Endothelial cell of umbilical vein (primary cell): Measurements from ENCODE around the gene ABTB2. TPM values are rescaled to one million over a fixed set of nuclear protein-coding genes. Genes with fewer than 3 reads are reported as not detected.

Experiments used
- BruUV-seq: library from RNA; stranded (reverse); fragments of 400-500 nt; replicated peaks from 2 replicates; lab custom pipeline; 2021; lab: Mats Ljungman, UMichigan
- CTCF ChIA-PET: fragments of 300-600, 350-600 bp; sonication (Branson Sonifier 250); formaldehyde crosslinking; loops from one replicate; lab custom pipeline; 2021; ENCODE audit warnings: antibody characterized with exemption, inconsistent platforms; lab: Charles Lee
- POLR2A ChIA-PET: fragments of 300-600, 350-600 bp; sonication (Branson Sonifier 250); formaldehyde crosslinking; loops from one replicate; lab custom pipeline; 2021; ENCODE audit warnings: antibody characterized with exemption, inconsistent platforms; lab: Charles Lee
- DNase-seq: peaks from one replicate; pipeline ENCODE4 v3.0.0-alpha.2; 2011; ENCODE audit warnings: low read depth, low spot score
- FAIRE-seq: peaks from 2 replicates; lab custom pipeline; 2011; peaks lifted over from hg19 to GRCh38; lab: Jason Lieb, UNC
- H2AFZ ChIP-seq: 2 replicates; pipeline ENCODE4 v1.6.0; 2012; ENCODE audit warnings: low read depth, low read length, control low read depth, inconsistent platforms
- H3K27ac ChIP-seq: 2 replicates; pipeline ENCODE4 v1.5.1; 2011; ENCODE audit warnings: low read depth, mild to moderate bottlenecking, control low read depth, low read length, moderate library complexity; ENCODE audit not compliant: insufficient read depth
- H3K27me3 ChIP-seq, 2 experiments: 2 replicates each; pipeline versions ENCODE4 v1.6.0 to v1.6.1; 2011; ENCODE audit warnings: low read length in 2 of 2, mixed read lengths in 1 of 2; ENCODE audit not compliant: control insufficient read depth in 2 of 2, insufficient read depth in 2 of 2
- H3K36me3 ChIP-seq, 2 experiments: 2 replicates in 1 of 2; 3 replicates in 1 of 2; pipeline ENCODE4 v1.5.1; 2011; ENCODE audit warnings: low read length in 2 of 2, mild to moderate bottlenecking in 1 of 2, moderate library complexity in 1 of 2; ENCODE audit not compliant: control insufficient read depth in 2 of 2, insufficient read depth in 2 of 2; ENCODE audit errors: extremely low read depth in 1 of 2
- H3K4me1 ChIP-seq: 3 replicates; pipeline ENCODE4 v1.5.1; 2011; ENCODE audit warnings: mild to moderate bottlenecking, low read length; ENCODE audit not compliant: control insufficient read depth, insufficient read depth; ENCODE audit errors: extremely low read depth
- H3K4me2 ChIP-seq: 2 replicates; pipeline ENCODE4 v1.6.1; 2011; ENCODE audit warnings: low read length, control low read depth, mixed read lengths; ENCODE audit not compliant: insufficient read depth
- H3K4me3 ChIP-seq, 3 experiments: fragments of 200-600 bp in 1 of 3; sonication (generic), shearing (Covaris generic) in 1 of 3; replicated peaks in 1 of 3; 2 replicates each; pipeline ENCODE4 v1.5.1; 2011 to 2016; ENCODE audit warnings: control low read depth in 3 of 3, low read length in 3 of 3, mild to moderate bottlenecking in 2 of 3, inconsistent platforms in 1 of 3, low read depth in 1 of 3, moderate library complexity in 1 of 3; ENCODE audit not compliant: insufficient read depth in 1 of 3
- H3K79me2 ChIP-seq: 2 replicates; pipeline ENCODE4 v1.6.0; 2012; ENCODE audit warnings: low read length, inconsistent platforms; ENCODE audit not compliant: control insufficient read depth, insufficient read depth
- H3K9ac ChIP-seq: replicated peaks from 2 replicates; pipeline ENCODE3; 2011; ENCODE audit warnings: low read length, control low read depth; ENCODE audit not compliant: insufficient read depth; ENCODE audit errors: extremely low read depth
- H3K9me1 ChIP-seq: replicated peaks from 3 replicates; pipeline ENCODE4 v1.6.0; 2011; ENCODE audit warnings: mild to moderate bottlenecking, low read length; ENCODE audit not compliant: control insufficient read depth, insufficient read depth; ENCODE audit errors: extremely low read depth
- H3K9me3 ChIP-seq: replicated peaks from 2 replicates; pipeline ENCODE4 v1.5.1; 2012; ENCODE audit warnings: low read length, inconsistent platforms; ENCODE audit not compliant: control insufficient read depth, insufficient read depth
- H4K20me1 ChIP-seq: replicated peaks from 2 replicates; pipeline ENCODE3; 2011; ENCODE audit warnings: mild to moderate bottlenecking, low read length; ENCODE audit not compliant: control insufficient read depth, insufficient read depth; ENCODE audit errors: extremely low read depth
- CTCF ChIP-seq, 2 donors: IDR thresholded peaks; 1 replicate in 1 of 2; 2 replicates in 1 of 2; pipeline ENCODE4 v1.5.1; 2011; ENCODE audit warnings: low read length in 2 of 2, mild to moderate bottlenecking in 2 of 2, moderate library complexity in 2 of 2, control low read depth in 1 of 2, inconsistent platforms in 1 of 2, low read depth in 1 of 2; ENCODE audit not compliant: insufficient read depth in 1 of 2; ENCODE audit errors: extremely low read depth in 1 of 2
- EZH2 ChIP-seq: IDR thresholded peaks from 2 replicates; pipeline ENCODE4 v1.6.1; 2012; ENCODE audit warnings: borderline replicate concordance, low read depth, mild to moderate bottlenecking, moderate library complexity, low read length, inconsistent platforms; ENCODE audit not compliant: severe bottlenecking
- FOS ChIP-seq: IDR thresholded peaks from 2 replicates; pipeline ENCODE4 v1.6.1; 2011; ENCODE audit warnings: mild to moderate bottlenecking, low read length, moderate library complexity, borderline replicate concordance; ENCODE audit not compliant: insufficient read depth
- GATA2 ChIP-seq: IDR thresholded peaks from 2 replicates; pipeline ENCODE4 v1.7.0; 2011; ENCODE audit warnings: low read depth, mild to moderate bottlenecking, moderate library complexity, mixed read lengths, low read length; ENCODE audit not compliant: insufficient read length, insufficient read depth
- JUN ChIP-seq: IDR thresholded peaks from 2 replicates; pipeline ENCODE4 v1.6.1; 2011; ENCODE audit warnings: borderline replicate concordance, low read depth; ENCODE audit not compliant: insufficient read length, insufficient read depth
- MAX ChIP-seq: IDR thresholded peaks from 2 replicates; pipeline ENCODE4 v1.6.1; 2011; ENCODE audit not compliant: insufficient read depth, insufficient read length
- MYC ChIP-seq: IDR thresholded peaks from one replicate; pipeline ENCODE4 v1.6.1; 2011; ENCODE audit warnings: mild to moderate bottlenecking, low read depth, low read length
- POLR2A ChIP-seq: IDR thresholded peaks from 2 replicates; pipeline ENCODE4 v1.6.1; 2012; ENCODE audit warnings: low read depth, mild to moderate bottlenecking, control low read depth, low read length
- POLR2AphosphoS5 ChIP-seq: IDR thresholded peaks from 2 replicates; pipeline ENCODE4 v1.6.1; 2012; ENCODE audit warnings: low read depth, mild to moderate bottlenecking, control low read depth, low read length, moderate library complexity; ENCODE audit not compliant: insufficient read depth
- dilution Hi-C: fragments of 300-500 bp; cut with MboI; formaldehyde crosslinking; loops from one replicate; pipeline ENCODE4 v1.15.0; 2019; ENCODE audit warnings: low sequenced_read_pairs; ENCODE audit not compliant: extremely low pct_ligation_motif_present
- intact Hi-C: fragments of 100-400 bp; cut with micrococcal nuclease; formaldehyde crosslinking; loops from one replicate; pipeline ENCODE4 v1.10.0; 2022
- polyA plus RNA-seq, 4 experiments: library from polyadenylated mRNA; depleted of rRNA in 3 of 4; stranded (reverse) in 3 of 4; unstranded in 1 of 4; fragments of >200 nt; gene quantifications; 2 replicates each; pipeline versions ENCODE4 v1.2.1 to v1.2.3, GENCODE V29; 2011 to 2012; ENCODE audit warnings: missing spikeins in 1 of 4
- total RNA-seq: library from RNA; stranded (reverse); gene quantifications from 2 replicates; pipeline ENCODE4 v1.2.3, GENCODE V29; 2021

The ABTB2 gene
- total and polyA plus RNA-seq, 2 donors (not counting 3 experiments of a cell fraction or from before 2014, with no cell fraction given): 0.11 to 0.14 TPM

- Histone ChIP-seq H3K4me1 (no peaks in the 10 kb centered on the region), H4K20me1 (no peaks in the 10 kb centered on the region), H3K9ac (no peak overlapping the region), H3K9me1 (no peaks in the 10 kb centered on the region), H2AFZ (no peak overlapping the region), H3K27me3 (peaks cover 2 to 3% of the 10 kb centered on the region in 2 experiments), H3K4me2 (no peak overlapping the region), H3K9me3 (no peaks in the 10 kb centered on the region), H3K27ac (no peak overlapping the region), H3K4me3 (no peak overlapping the region), H3K36me3 (no peaks in the 10 kb centered on the region), H3K79me2 (no peaks in the 10 kb centered on the region)
- BruUV-seq: no TSS peak
- TF ChIP-seq POLR2A (no peak), MYC (no peak), CTCF (IDR thresholded peaks at IDR 0.05; ENCODE audit: extremely low read depth in 1 of 2, insufficient read depth in 1 of 2, low read depth in 1 of 2, low read length in 2 of 2) (no peak), MAX (no peak), FOS (no peak), GATA2 (no peak), EZH2 (no peak), JUN (no peak), POLR2AphosphoS5 (no peak)
- dilution Hi-C loops (no loop called here), intact Hi-C loops (no loop called here)
- CTCF ChIA-PET: interaction anchor here (1.0 to 1.2 kb wide), 2 partner anchors 11 to 16 kb away, joined by 3 to 5 read pairs; no protein-coding TSS in a partner anchor
- no peak for FAIRE-seq
- DNase-seq: no peak
- POLR2A ChIA-PET: no interaction called here
Observed at GRCh38 chr11:34190192-34191139, 167.3 kb downstream of the ABTB2 start.
